HEK293T (cell line): ENCODE measurements around the gene RBM15B.
A peak's percentile ranks its signal among the peaks of the same experiment; 100 is the strongest.

Experiments
- CTCF ChIA-PET: fragments of 350-600 bp; formaldehyde crosslinking; extraction: SDS; loops from one replicate; lab custom pipeline; 2021; ENCODE audit warnings: antibody characterized with exemption, inconsistent platforms; lab: Yijun Ruan, JAX
- POLR2A ChIA-PET: fragments of 350-600 bp; formaldehyde crosslinking; extraction: SDS; loops from one replicate; lab custom pipeline; 2020; ENCODE audit warnings: antibody characterized with exemption, inconsistent platforms; lab: Yijun Ruan, JAX
- DNase-seq: peaks from one replicate; pipeline ENCODE4 v3.0.0; 2012; ENCODE audit warnings: mixed read lengths; ENCODE audit errors: extremely low spot score
- ARNT ChIP-seq: fragments of 450-650 bp; IDR thresholded peaks from 2 replicates; pipeline ENCODE4 v1.6.1; 2017; ENCODE audit warnings: mild to moderate bottlenecking
- BHLHE40 ChIP-seq: fragments of 450-650 bp; IDR thresholded peaks from 2 replicates; pipeline ENCODE4 v1.6.1; 2016; ENCODE audit warnings: mild to moderate bottlenecking, moderate library complexity, borderline replicate concordance
- CTBP1 ChIP-seq: fragments of 450-650 bp; IDR thresholded peaks from 2 replicates; pipeline ENCODE4 v1.6.1; 2016; ENCODE audit warnings: borderline replicate concordance
- ELF4 ChIP-seq: fragments of 450-650 bp; IDR thresholded peaks from 2 replicates; pipeline ENCODE4 v1.6.1; 2017; ENCODE audit warnings: antibody characterized with exemption
- FOXA1 ChIP-seq: fragments of 450-650 bp; IDR thresholded peaks from 2 replicates; pipeline ENCODE4 v1.6.1; 2016; ENCODE audit warnings: mild to moderate bottlenecking
- FOXK2 ChIP-seq: fragments of 450-650 bp; IDR thresholded peaks from 2 replicates; pipeline ENCODE4 v1.6.1; 2016; ENCODE audit warnings: mild to moderate bottlenecking
- FOXM1 ChIP-seq: fragments of 450-650 bp; IDR thresholded peaks from 2 replicates; pipeline ENCODE4 v1.6.1; 2017; ENCODE audit warnings: mild to moderate bottlenecking, borderline replicate concordance
- HDGF ChIP-seq: fragments of 450-650 bp; IDR thresholded peaks from 2 replicates; pipeline ENCODE4 v1.6.1; 2017; ENCODE audit warnings: antibody characterized with exemption, borderline replicate concordance
- L3MBTL2 ChIP-seq: fragments of 450-650 bp; conservative IDR thresholded peaks from 2 replicates; pipeline ENCODE4 v1.6.1; 2016; ENCODE audit warnings: mild to moderate bottlenecking
- LEF1 ChIP-seq: fragments of 450-650 bp; IDR thresholded peaks from 2 replicates; pipeline ENCODE4 v1.6.1; 2017; ENCODE audit warnings: mild to moderate bottlenecking, borderline replicate concordance
- NFRKB ChIP-seq: fragments of 450-650 bp; IDR thresholded peaks from 2 replicates; pipeline ENCODE4 v1.6.1; 2016; ENCODE audit warnings: mild to moderate bottlenecking, moderate library complexity
- SP1 ChIP-seq: fragments of 450-650 bp; IDR thresholded peaks from 2 replicates; pipeline ENCODE4 v1.6.1; 2017
- SUZ12 ChIP-seq: fragments of 450-650 bp; IDR thresholded peaks from 2 replicates; pipeline ENCODE4 v1.6.1; 2016; ENCODE audit warnings: mild to moderate bottlenecking
- TARDBP ChIP-seq: fragments of 450-650 bp; IDR thresholded peaks from 2 replicates; pipeline ENCODE4 v1.6.1; 2016
- ZNF384 ChIP-seq: fragments of 450-650 bp; IDR thresholded peaks from 2 replicates; pipeline ENCODE4 v1.6.1; 2016
- TF ChIP-seq, protein P1 (sequence below): fragments of 450-650 bp; IDR thresholded peaks from 2 replicates; pipeline ENCODE4 v1.6.1; 2016

The RBM15B gene

GRCh38 chr3:51388286-51389029, 2.6 kb upstream of the RBM15B start:
- CTCF ChIA-PET: interaction anchor here (0.6 to 1.8 kb wide), 8 partner anchors 20 to 820 kb away, joined by 3 to 7 read pairs (median 4); no protein-coding TSS in a partner anchor

DNA sequence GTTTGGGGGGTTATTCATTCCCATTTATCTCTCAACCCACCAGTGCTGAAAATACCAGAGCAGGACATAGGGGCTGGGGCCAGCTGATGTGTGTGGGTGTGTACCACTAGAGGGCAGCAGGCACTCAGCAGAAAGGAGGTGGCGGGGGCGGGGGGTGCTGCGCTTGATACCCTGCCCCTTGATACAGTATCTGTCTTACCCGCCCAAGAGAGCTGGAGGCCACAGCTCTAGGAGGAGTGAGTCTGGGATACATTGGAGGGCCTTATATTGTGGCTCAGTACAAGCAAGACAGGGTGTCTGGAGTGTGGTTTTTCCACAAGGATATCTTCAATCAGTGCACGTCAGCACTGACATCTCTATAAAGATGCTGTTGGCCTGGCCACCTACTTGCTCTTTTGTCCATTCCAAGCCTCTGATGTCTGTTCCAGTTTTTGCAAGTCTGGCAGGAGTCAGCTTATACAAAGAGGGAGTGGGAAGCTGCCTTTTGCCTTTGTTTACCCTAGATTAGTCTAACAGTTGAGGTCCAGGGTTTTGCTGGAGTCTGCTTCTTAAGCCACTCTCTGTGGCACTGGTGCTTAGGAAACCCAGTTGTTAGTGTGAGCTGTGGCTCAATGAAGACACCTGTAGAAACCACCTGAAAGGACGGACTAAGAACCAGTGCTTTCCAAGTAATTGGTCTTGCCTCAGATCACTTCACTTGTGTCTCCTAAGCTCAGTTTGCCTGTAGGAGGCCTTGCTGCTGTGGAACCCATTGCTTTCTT, 1.5 kb upstream of the RBM15B start:
- peak; percentile 55 for DNase-seq
- TF ChIP-seq HDGF (0 out of 2 replicates have a peak, but pooled peaks have one; percentile 45), FOXA1 (no peak), TARDBP (no peak)
- ChIA-PET POLR2A (interaction anchor here (0.8 to 3.1 kb wide), 2 partner anchors 20 to 110 kb away, joined by 3 to 16 read pairs; partner anchors contain the start of gene DCAF1), CTCF (interaction anchor here (0.5 to 1.8 kb wide), 15 partner anchors 19 to 821 kb away, joined by 3 to 7 read pairs (median 3); partner anchors contain the start of gene DOCK3)

More at GRCh38 chr3:51388286-51389029, 2.6 kb upstream of the RBM15B start:
- DNase-seq: no peak
- POLR2A ChIA-PET: interaction anchor here (0.6 to 3.1 kb wide), 3 partner anchors 111 to 772 kb away, joined by 3 to 16 read pairs (median 3); partner anchors contain the start of genes DCAF1 and MAPKAPK3
- TF ChIP-seq, protein P1, sequence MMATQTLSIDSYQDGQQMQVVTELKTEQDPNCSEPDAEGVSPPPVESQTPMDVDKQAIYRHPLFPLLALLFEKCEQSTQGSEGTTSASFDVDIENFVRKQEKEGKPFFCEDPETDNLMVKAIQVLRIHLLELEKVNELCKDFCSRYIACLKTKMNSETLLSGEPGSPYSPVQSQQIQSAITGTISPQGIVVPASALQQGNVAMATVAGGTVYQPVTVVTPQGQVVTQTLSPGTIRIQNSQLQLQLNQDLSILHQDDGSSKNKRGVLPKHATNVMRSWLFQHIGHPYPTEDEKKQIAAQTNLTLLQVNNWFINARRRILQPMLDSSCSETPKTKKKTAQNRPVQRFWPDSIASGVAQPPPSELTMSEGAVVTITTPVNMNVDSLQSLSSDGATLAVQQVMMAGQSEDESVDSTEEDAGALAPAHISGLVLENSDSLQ: no peak
- TF ChIP-seq L3MBTL2 (no peak), SP1 (no peak), ZNF384 (no peak), FOXM1 (no peak)

DNA sequence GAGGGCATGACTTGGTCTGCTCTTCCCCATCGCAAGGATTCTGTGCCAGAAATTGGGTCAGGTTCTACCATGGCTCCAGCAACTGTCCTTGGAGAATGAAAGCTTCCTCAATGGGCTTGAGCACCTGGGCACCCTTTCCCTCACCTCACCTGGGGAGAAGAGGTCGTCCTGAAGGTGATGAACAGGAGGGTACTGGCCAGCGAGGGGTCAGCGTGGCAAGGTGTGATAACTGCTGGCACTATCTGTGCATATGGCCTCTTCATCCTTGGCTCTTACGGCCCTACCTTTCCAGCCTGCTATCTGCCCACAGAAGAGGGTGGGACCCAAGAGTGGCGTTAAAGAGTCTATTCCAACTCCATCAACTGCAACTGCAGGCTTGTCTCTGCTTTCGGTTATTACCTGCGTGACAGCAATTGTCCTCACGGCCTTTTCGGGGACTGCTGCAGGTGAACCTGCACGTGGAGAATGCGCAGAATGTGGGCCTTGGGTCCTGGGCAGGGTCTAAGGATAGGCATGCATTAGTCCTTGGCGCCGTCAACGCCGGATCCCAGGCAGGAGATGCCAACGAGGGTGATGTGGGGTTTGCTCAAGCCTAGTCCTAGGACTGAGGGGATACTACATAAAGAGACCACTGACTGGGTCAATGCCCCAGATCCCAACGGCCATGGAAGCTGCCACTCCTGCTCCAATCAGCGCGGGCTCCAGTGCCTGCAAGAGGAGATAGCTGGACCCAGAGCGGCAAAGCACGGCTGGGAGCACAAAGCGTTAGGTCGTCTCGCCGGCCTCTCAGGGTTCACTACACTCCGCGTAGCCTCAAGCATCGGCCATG, 625 bp upstream of the RBM15B start:
- ChIA-PET CTCF (interaction anchor here (1.0 to 1.6 kb wide), 6 partner anchors 44 to 763 kb away, joined by 3 to 4 read pairs (median 3); partner anchors contain the start of gene DOCK3), POLR2A (interaction anchor here (0.8 to 3.1 kb wide), 3 partner anchors 11 to 109 kb away, joined by 3 to 16 read pairs (median 4); partner anchors contain the start of gene DCAF1)
- no peak for DNase-seq
- no peak for TF ChIP-seq L3MBTL2
- TF ChIP-seq ZNF384: no peak
- TF ChIP-seq TARDBP: no peak
- TF ChIP-seq LEF1: no peak
- TF ChIP-seq FOXK2: no peak
- TF ChIP-seq ELF4: no peak
- TF ChIP-seq FOXA1: no peak
- TF ChIP-seq FOXM1: no peak
- TF ChIP-seq HDGF: no peak
- no peak for TF ChIP-seq SUZ12
- no peak for TF ChIP-seq CTBP1
- no peak for TF ChIP-seq ARNT
- TF ChIP-seq NFRKB: no peak
- no peak for TF ChIP-seq BHLHE40
- TF ChIP-seq, protein P1: no peak
- no peak for TF ChIP-seq SP1

GRCh38 chr3:51391566-51392354, 675 bp downstream of the RBM15B start:
- TF ChIP-seq FOXK2: no peak
- TF ChIP-seq L3MBTL2: peak; percentile 77
- ChIA-PET CTCF (no interaction called here), POLR2A (interaction anchor here (3.1 kb wide), 1 partner anchor 108 kb away, joined by 16 read pairs; the partner anchor contains the start of gene DCAF1)
- peak; percentile 16 for DNase-seq

DNA sequence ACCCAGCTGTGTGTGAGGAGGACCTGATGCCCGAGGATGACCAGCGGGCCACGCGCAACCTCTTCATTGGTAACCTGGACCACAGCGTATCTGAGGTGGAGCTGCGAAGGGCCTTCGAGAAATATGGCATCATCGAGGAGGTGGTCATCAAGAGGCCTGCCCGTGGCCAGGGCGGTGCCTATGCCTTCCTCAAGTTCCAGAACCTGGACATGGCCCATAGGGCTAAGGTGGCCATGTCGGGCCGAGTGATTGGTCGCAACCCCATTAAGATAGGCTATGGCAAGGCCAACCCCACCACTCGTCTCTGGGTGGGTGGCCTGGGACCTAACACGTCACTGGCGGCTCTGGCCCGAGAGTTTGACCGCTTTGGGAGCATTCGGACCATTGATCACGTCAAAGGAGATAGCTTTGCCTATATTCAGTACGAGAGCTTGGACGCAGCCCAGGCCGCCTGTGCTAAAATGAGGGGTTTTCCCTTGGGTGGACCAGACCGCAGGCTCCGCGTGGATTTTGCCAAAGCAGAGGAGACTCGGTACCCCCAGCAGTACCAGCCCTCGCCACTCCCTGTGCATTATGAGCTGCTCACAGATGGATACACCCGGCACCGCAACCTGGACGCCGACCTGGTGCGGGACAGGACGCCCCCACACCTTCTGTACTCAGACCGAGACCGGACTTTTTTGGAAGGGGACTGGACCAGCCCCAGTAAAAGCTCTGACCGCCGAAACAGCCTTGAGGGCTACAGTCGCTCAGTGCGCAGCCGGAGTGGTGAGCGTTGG, 1.5 kb downstream of the RBM15B start:
- ChIA-PET POLR2A (interaction anchor here (1.7 kb wide), 1 partner anchor 107 kb away, joined by 8 read pairs; the partner anchor contains the start of gene DCAF1), CTCF (no interaction called here)
- TF ChIP-seq SUZ12: no peak
- TF ChIP-seq, protein P1: no peak
- TF ChIP-seq BHLHE40: no peak
- no peak for TF ChIP-seq SP1
- TF ChIP-seq NFRKB: no peak
- TF ChIP-seq CTBP1: no peak
- TF ChIP-seq FOXK2: no peak
- no peak for TF ChIP-seq ELF4
- TF ChIP-seq TARDBP: no peak
- TF ChIP-seq FOXA1: no peak
- TF ChIP-seq HDGF: no peak
- TF ChIP-seq L3MBTL2: no peak; the same call in 1 of the 2 replicates
- TF ChIP-seq FOXM1: no peak
- no peak for TF ChIP-seq ZNF384
- no peak for TF ChIP-seq LEF1
- TF ChIP-seq ARNT: no peak
- DNase-seq: no peak
